Measurements from ENCODE around the gene GOLGA6A.
"Not testable (repeated sequence)": the region's sequence is repeated elsewhere in the genome, so short reads cannot be mapped to it uniquely, and the experiment has no call there.

Gene GOLGA6A

DNA sequence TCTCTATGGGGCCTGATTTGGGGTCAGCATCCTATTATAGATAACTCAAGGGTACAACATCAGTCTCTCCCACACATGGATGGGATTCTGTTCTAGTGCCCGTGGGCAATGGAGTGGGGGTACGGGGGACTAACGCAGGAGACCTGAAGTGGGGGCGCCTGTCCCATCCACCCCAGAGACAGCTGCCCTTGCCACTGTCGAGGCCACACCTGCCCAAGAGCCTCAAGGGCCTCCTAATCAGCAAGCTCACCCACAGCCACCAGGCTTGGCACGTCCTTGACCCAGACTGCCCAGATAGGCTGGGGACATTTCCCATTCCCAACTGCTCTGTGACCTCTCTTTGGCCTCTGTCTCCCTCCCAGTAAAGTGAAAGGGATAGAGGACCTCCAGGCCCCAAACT lies 39.5 kb upstream of the GOLGA6A start:
- no peak for DNase-seq (ENCODE audit: low spot score in 2 of 2)
- Mint-ChIP-seq H3K4me1 (no peaks in the 10 kb centered on the region), H3K36me3 (no peaks in the 10 kb centered on the region), H3K9me3 (no peaks in the 10 kb centered on the region), H3K4me3 (no peak overlapping the region), H3K27ac (no peak overlapping the region)
- ATAC-seq, result peak; percentile 16

DNA sequence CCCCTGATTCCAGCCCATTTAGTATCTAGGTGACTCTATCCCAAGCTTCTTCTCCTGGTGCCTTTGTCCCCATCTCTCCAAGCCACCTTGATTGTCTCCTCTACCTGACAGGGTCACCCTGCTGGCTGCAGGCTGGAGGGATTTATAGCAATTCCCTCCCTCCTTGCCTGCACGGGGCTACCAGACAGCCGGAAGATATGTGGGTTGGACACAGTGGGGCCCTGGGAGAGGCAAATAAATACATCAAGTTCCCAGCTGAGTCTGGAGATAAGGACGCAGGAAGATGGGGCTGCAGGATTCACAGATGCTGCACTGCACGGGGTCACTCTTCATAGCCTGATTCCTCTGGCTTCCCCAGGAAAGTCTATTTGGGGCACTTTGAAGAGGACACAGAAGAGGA lies 38.7 kb upstream of the GOLGA6A start:
- H3K9me3 Mint-ChIP-seq, result no peaks in the 10 kb centered on the region
- no peak overlapping the region for H3K4me3 Mint-ChIP-seq
- no peak overlapping the region for H3K27ac Mint-ChIP-seq
- no peaks in the 10 kb centered on the region for H3K36me3 Mint-ChIP-seq
- ATAC-seq, result no peak
- DNase-seq (ENCODE audit: low spot score in 2 of 2), result no peak
- no peaks in the 10 kb centered on the region for H3K4me1 Mint-ChIP-seq

DNA sequence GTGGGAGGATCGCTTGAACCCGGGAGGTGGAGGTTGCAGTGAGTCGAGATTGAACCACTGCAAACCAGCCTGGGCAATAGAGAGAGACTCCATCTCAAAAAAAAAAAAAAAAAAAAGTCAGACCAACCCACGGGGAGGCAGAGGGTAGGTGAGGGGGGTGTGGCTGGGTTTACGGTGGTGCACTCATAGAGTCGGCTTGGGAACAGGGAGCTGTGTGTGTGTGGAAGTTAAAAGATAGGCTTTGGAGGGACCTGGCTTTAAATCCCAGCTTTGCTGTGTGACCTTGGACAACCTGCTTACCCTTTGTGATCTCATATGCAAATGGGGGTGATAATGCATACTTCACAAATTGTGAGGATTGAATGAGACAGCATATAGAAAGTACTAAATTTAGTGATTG lies 38.1 kb upstream of the GOLGA6A start:
- Mint-ChIP-seq H3K4me3 (no peak overlapping the region), H3K4me1 (no peaks in the 10 kb centered on the region), H3K36me3 (no peaks in the 10 kb centered on the region)

DNA sequence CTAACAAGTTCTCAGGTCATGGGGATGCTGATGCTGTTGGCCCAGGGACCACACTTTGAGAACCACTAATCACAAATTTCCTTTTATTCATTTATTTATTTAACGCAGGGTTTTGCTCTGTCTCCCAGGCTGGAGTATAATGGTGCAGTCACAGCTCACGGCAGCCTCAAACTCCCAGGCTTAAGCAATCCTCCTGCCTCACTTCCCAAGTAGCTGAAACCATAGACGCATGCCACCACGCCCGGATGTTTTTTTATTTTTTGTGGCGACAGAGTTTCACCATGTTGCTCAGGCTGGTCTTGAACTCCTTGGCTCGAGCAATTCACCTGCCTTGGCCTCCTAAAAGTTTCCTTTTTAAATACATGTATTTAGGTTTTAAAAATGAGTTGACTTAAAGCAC lies 27.4 kb upstream of the GOLGA6A start:
- no peaks in the 10 kb centered on the region for H3K9me3 Mint-ChIP-seq
- ATAC-seq (no peak), DNase-seq (ENCODE audit: low spot score in 2 of 2) (no peak)
- no peak overlapping the region for H3K27ac Mint-ChIP-seq
- no peak overlapping the region for H3K4me3 Mint-ChIP-seq
- no peaks in the 10 kb centered on the region for H3K4me1 Mint-ChIP-seq
- no peaks in the 10 kb centered on the region for H3K36me3 Mint-ChIP-seq

More for the DNA sequence above, 38.1 kb upstream of the GOLGA6A start:
- no peak for ATAC-seq
- Mint-ChIP-seq H3K27ac (no peak overlapping the region), H3K9me3 (no peaks in the 10 kb centered on the region)
- DNase-seq (ENCODE audit: low spot score in 2 of 2), result no peak

DNA sequence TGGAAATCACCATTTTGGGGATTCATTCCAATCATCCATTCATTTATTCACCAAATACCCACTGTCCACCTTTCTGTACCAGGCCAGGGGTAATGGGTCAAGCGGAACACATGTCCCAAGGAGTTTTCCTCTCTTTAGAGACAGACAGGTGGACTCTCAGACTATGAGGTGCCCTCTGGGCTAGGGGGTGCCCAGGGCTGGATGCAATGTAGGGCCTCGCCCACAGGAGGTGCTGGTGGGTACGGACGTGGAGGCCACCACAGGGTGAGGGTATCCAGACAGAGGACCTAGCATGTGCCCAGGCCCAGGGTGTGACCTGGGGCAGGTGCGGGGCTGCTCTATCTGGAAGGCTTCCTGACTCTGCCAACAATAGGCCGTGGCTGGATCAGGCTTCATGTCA lies 26.3 kb upstream of the GOLGA6A start:
- H3K4me3 Mint-ChIP-seq; H3K36me3 Mint-ChIP-seq; DNase-seq (ENCODE audit: low spot score in 2 of 2); ATAC-seq; H3K27ac Mint-ChIP-seq; H3K9me3 Mint-ChIP-seq; H3K4me1 Mint-ChIP-seq: not testable (repeated sequence)

DNA sequence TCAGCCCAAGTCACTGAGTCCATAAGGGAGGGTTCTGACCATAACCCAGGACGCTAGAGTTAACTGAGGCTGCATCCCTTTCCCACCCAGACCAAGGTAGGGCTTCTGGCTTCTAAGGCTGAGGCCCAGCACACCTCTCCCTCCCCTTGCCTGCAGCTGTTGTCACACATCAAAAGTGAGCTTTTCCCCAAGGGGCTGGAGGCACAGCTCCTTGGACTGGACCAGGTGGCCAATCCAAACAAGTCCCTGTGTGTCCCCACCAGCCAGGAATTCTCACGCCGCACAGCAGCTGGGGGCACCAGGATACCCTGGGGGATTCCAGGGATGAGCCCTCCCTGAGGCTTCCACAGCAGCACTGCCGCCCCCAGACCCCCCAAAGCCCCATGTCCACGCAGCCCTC lies 25.8 kb upstream of the GOLGA6A start:
- ATAC-seq (no peak), DNase-seq (ENCODE audit: low spot score in 2 of 2) (no peak)
- Mint-ChIP-seq H3K4me1 (no peaks in the 10 kb centered on the region), H3K36me3 (no peaks in the 10 kb centered on the region), H3K9me3 (no peaks in the 10 kb centered on the region), H3K4me3 (no peak overlapping the region), H3K27ac (no peak overlapping the region)

DNA sequence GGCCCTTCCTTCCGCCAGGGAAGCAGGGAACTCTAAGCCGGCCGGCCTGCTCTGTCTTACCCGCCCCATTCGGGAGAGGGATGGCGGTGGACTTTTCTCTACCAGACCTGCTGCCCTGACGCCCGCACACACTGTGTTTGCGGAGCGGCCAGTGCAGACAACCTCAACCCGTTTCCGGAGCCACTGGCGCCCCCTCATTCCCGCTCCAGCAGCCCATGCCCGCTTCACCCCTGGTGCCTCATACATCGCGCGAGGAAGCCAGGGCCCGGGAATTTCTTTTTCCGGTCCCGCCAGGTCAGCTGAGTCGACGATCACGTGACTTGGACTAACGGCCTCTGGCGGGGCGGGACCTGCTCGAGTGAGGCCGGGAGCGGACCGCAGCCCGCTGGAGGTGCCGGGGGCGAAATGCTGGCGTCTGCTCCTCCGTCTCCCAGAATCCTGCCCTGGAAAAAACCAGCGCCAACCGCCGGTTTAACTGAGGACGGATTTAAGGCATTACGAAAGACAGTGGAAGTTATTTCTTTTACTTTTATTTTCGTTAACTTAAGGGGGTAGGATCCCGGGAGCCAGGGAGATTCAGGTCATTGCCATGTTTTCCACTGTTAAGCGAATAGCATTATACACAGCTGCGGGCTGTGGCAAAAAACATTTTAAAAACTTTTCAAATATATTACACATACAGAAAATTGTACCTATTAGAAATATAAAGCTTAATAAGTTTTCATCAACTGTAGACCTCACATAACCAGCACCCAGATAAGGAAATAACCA lies 17.8 kb upstream of the GOLGA6A start:
- peak overlapping the region; percentile 79 for H3K4me3 Mint-ChIP-seq
- H3K36me3 Mint-ChIP-seq, H3K4me1 Mint-ChIP-seq, H3K9me3 Mint-ChIP-seq: not testable (repeated sequence)
- peak overlapping the region; percentile 96 for H3K27ac Mint-ChIP-seq
- DNase-seq (ENCODE audit: low spot score in 2 of 2) (peak; percentile 62 to 89), ATAC-seq (peak; percentile 79)

DNA sequence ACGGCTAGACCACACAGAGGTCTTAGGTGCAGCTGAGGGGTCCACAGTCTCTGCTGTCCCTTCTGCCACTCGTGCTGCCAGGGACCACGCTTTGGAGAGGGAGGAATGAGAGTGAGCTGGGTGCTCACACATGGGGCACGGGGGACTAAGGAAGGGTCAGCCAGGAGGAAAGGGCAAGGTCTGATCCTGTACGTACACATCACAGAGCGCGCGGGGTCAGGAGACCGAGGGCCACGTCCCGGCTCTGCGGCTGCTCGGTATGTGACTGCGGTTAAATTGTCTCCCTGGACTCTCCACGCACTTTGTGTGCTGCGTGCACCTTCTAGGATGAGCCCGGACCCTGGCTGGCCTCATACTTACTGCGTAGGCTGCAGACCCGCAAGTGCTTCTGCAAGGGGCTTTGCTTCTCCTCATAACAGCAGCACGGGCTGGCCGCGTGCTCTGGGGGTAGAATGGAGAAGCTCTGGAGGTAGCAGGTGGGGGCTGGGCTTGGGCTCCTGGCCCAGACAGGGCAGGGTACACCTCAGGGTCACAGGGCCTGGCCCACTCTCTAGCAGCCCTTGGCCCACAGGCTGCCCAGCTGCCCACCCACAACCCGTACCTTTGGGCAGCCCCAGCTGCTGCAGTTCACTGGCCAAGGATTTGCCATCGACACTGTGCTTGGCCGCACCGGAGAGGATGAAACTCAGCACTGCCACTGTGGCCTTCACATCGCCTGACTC lies 14.6 kb upstream of the GOLGA6A start:
- H3K4me3 Mint-ChIP-seq; DNase-seq (ENCODE audit: low spot score in 2 of 2); H3K36me3 Mint-ChIP-seq; H3K27ac Mint-ChIP-seq; H3K9me3 Mint-ChIP-seq; ATAC-seq; H3K4me1 Mint-ChIP-seq: not testable (repeated sequence)

DNA sequence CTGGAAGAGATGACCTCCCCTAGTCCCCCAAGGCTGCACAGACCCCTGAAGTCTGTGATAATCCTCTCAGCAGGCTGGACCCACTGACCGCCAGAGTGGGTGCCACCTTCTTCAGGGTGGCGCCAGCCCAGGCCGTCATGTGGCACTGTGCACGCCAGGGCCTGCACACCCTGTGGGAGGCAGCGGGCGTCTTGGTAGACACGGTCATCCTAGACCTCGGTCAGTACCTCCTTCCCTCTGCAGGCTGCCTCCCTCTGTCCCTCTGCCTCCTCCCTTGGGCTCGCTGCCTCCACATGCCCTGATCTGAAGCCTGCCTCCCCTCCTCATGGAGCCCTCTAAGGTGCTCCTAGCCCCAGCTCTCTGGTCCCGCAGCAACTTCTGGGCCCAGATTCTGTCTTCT lies 13.3 kb upstream of the GOLGA6A start:
- DNase-seq (ENCODE audit: low spot score in 2 of 2); H3K4me1 Mint-ChIP-seq; H3K9me3 Mint-ChIP-seq; ATAC-seq; H3K36me3 Mint-ChIP-seq; H3K4me3 Mint-ChIP-seq; H3K27ac Mint-ChIP-seq: not testable (repeated sequence)

DNA sequence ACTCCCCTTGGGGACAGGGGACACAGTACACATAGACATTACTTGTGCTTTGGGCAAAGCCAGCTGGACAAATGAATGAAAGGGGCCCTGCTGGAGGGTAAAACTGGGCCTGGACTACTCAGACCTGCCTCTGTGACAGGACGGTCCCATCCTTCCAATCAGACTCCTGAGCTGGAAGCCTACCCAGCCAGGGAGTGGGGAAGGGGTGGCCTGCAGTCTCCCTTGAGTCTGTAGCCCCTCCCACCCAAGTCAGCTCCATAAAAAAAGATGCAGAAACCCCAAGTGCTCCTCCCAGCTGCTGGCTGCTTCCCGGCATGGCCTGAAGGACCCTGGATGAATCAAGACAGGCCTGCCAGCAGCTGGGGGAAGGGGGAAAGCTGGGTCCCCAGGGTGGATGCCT lies 12.2 kb upstream of the GOLGA6A start:
- DNase-seq (ENCODE audit: low spot score in 2 of 2); ATAC-seq; H3K27ac Mint-ChIP-seq; H3K9me3 Mint-ChIP-seq; H3K4me3 Mint-ChIP-seq; H3K4me1 Mint-ChIP-seq; H3K36me3 Mint-ChIP-seq: not testable (repeated sequence)

DNA sequence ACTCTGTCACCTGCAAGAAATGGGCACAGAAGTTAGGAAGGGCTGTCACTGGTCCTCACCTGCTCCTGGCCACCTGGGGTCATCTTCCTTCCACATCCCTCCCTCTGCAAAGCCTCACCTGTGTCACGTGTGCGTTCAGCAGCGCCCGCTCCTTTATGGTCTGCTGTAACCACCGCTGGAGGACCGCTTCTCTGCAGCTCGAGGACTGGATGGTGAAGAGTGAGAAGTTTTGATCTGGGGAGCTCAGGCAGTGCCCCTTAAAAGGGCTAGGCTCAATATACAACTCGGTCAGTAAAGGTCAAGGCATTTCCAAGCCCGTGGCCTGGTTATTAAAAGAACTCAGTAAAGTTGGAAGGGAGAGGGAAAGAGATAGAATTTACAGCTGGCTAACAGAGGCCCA lies 6.6 kb downstream of the GOLGA6A start:
- not testable (repeated sequence) for H3K4me1 Mint-ChIP-seq, H3K9me3 Mint-ChIP-seq, H3K36me3 Mint-ChIP-seq, ATAC-seq, H3K4me3 Mint-ChIP-seq, H3K27ac Mint-ChIP-seq
- peak in 1 of 2 donors; percentile 47 for DNase-seq (ENCODE audit: low spot score in 2 of 2)

DNA sequence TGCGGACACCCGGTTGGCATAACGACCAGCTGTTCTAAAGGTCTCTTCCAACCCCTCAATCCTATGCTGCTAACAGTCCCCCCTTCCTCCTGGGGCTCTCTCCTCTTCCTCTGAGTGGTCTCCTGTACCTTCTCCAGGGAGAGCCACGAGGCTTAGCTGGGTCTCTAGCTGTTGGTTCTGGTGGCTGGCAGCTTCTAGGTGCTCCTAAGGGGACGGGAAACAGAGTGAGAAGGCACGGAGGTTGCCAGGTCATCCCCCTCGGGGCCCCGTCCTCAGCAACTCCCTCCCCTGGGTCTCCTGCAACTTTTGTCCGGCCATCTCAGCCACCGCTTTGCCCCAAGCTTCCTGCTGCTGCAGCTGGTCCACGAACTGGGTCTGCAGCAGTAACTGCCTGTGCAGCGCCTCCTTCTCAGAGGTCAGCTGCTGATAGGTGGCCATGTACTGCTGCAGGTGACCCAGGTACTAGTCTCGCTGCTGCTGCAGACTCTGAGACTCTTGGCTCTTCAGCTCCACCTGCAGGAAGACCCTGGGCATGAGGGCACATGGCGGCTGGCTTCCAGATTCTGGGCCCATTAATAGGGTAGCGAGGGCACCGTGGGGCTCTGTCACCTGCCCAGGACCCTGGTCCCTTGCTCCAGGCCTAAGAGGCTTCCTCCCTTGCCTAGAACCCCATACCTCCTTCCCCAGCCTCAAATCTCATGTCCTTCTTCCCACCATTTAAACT lies 9.6 kb downstream of the GOLGA6A start:
- ATAC-seq, H3K4me1 Mint-ChIP-seq, H3K9me3 Mint-ChIP-seq, H3K4me3 Mint-ChIP-seq, H3K36me3 Mint-ChIP-seq, H3K27ac Mint-ChIP-seq: not testable (repeated sequence)
- DNase-seq (ENCODE audit: low spot score in 2 of 2), result peak; percentile 26 to 73

DNA sequence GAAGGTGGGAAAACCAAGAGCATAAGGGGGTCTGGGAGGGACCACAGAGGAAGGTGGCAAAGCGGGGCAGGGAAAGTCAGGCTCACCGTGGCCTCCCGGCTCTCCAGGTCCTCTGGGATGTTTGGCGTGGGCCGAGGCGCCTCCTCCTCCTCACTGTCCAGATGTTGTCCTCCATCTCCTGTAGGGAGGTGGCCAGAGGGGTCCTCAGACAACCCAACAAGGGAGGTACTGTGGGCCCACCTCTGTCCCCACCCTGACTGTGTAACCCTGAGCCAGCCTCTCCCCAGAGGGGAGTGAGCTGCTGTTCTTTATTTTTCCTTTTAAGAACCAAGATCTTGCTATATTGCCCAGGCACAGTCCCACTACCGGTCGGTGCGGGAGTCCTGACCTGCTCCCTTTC lies 10.2 kb downstream of the GOLGA6A start:
- not testable (repeated sequence) for ATAC-seq, H3K9me3 Mint-ChIP-seq, H3K4me3 Mint-ChIP-seq, H3K4me1 Mint-ChIP-seq, H3K36me3 Mint-ChIP-seq, H3K27ac Mint-ChIP-seq
- peak in 1 of 2 donors; percentile 50 for DNase-seq (ENCODE audit: low spot score in 2 of 2)

DNA sequence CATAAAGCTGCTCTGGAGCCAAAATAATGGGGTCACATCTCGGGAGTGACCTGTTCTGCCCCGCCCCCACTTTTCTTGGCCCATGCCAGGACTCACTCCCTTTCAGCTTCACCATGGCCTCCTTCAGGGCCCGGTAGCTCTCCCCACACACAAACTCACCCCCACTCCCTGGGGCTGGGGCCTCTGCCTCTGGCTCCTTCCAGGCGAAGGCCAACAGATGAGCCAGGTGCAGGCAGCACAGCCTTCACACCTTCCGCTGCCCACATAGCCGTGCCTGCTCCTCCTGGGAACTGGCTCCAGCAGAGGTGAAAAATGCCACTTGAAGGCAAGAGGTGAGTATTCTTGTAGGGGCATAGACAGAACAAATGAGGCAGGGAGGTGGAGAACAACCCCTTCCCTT lies 10.7 kb downstream of the GOLGA6A start:
- not testable (repeated sequence) for H3K9me3 Mint-ChIP-seq, H3K36me3 Mint-ChIP-seq, H3K27ac Mint-ChIP-seq, H3K4me3 Mint-ChIP-seq, H3K4me1 Mint-ChIP-seq, ATAC-seq
- DNase-seq (ENCODE audit: low spot score in 2 of 2), result peak in 1 of 2 donors; percentile 48

DNA sequence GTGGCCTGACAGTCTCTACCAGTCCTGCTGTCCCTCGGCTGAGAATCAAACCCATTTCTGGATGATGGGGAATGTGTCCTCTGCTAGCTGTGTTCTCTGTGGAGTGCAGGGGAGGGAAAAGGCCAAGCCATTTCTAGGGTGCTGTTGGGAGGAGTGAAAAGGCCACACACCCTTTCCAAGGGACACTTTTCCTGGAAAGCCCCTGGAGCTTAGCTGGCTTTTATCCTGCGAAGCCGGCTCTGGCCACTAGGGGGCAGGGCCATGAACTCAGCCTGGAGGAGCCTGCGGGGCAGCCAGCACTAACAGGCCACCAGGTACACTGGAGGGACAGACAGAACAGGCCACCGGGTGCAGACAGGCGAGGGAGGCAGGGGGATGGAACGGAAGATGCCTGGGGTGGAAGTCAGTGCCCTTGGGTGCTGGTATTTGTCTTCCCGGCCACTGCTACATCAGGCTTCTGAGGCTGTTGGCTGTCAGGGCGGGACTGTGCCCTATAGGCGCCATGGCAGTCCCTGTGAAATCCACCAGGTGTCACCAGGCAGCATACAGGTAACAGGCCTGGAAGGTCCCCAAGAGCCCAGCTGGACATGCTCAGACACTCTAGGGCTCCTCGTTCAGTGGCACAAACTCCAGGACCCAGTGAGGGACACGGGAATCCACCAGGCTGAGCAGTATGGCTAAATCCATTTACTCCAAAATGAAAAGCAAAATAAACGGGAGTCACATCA lies 16.5 kb downstream of the GOLGA6A start:
- not testable (repeated sequence) for H3K4me1 Mint-ChIP-seq, H3K27ac Mint-ChIP-seq, H3K36me3 Mint-ChIP-seq, H3K4me3 Mint-ChIP-seq, H3K9me3 Mint-ChIP-seq
- DNase-seq (ENCODE audit: low spot score in 2 of 2) (peak; percentile 37 to 75), ATAC-seq (peak; percentile 92)
